NOMO-1 (cell line): Measurements from ENCODE around the gene FAM32A.

Experiments
- DNase-seq, 2 experiments: peaks; one replicate each; lab custom pipeline; 2025; ENCODE audit not compliant: unreplicated experiment in 2 of 2; lab: John Stamatoyannopoulos, UW

FAM32A gene

GRCh38 chr19:16200038-16201010, 15.1 kb downstream of the FAM32A start:
- no peak for DNase-seq

- DNase-seq: no peak
Observed at GRCh38 chr19:16201011-16201391, 15.8 kb downstream of the FAM32A start.

- DNase-seq: no peak
Observed at GRCh38 chr19:16202320-16203255, 17.4 kb downstream of the FAM32A start.

GRCh38 chr19:16203256-16204004, 18.2 kb downstream of the FAM32A start:
- no peak for DNase-seq

- no peak for DNase-seq
Observed at GRCh38 chr19:16204005-16204294, 18.7 kb downstream of the FAM32A start.

GRCh38 chr19:16205205-16206045, 20.2 kb downstream of the FAM32A start:
- DNase-seq: no peak

- no peak for DNase-seq
Observed at GRCh38 chr19:16206046-16206605, 20.9 kb downstream of the FAM32A start.

GRCh38 chr19:16206637-16207036, 21.4 kb downstream of the FAM32A start:
- no peak for DNase-seq

GRCh38 chr19:16207063-16207462, 21.9 kb downstream of the FAM32A start:
- DNase-seq: no peak

- no peak for DNase-seq
Observed at GRCh38 chr19:16207490-16208025, 22.3 kb downstream of the FAM32A start.

GRCh38 chr19:16208064-16208759, 23.0 kb downstream of the FAM32A start:
- no peak for DNase-seq

- DNase-seq: no peak
Observed at GRCh38 chr19:16208847-16209665, 23.8 kb downstream of the FAM32A start.

- no peak for DNase-seq
Observed at GRCh38 chr19:16210168-16210567, 25.0 kb downstream of the FAM32A start.

GRCh38 chr19:16213076-16213475, 27.9 kb downstream of the FAM32A start:
- no peak for DNase-seq

- no peak for DNase-seq
Observed at GRCh38 chr19:16216744-16217670, 31.8 kb downstream of the FAM32A start.

- no peak for DNase-seq
Observed at GRCh38 chr19:16217716-16218451, 32.7 kb downstream of the FAM32A start.
